HEK293T (cell line): ENCODE measurements around the gene KRTAP5-7.

Experiments
- BHLHE40 ChIP-seq: fragments of 450-650 bp; IDR thresholded peaks from 2 replicates; pipeline ENCODE4 v1.6.1; 2016; ENCODE audit warnings: mild to moderate bottlenecking, moderate library complexity, borderline replicate concordance
- FOXK2 ChIP-seq: fragments of 450-650 bp; IDR thresholded peaks from 2 replicates; pipeline ENCODE4 v1.6.1; 2016; ENCODE audit warnings: mild to moderate bottlenecking
- FOXM1 ChIP-seq: fragments of 450-650 bp; IDR thresholded peaks from 2 replicates; pipeline ENCODE4 v1.6.1; 2017; ENCODE audit warnings: mild to moderate bottlenecking, borderline replicate concordance
- HDGF ChIP-seq: fragments of 450-650 bp; IDR thresholded peaks from 2 replicates; pipeline ENCODE4 v1.6.1; 2017; ENCODE audit warnings: antibody characterized with exemption, borderline replicate concordance
- L3MBTL2 ChIP-seq: fragments of 450-650 bp; conservative IDR thresholded peaks from 2 replicates; pipeline ENCODE4 v1.6.1; 2016; ENCODE audit warnings: mild to moderate bottlenecking
- NFRKB ChIP-seq: fragments of 450-650 bp; IDR thresholded peaks from 2 replicates; pipeline ENCODE4 v1.6.1; 2016; ENCODE audit warnings: mild to moderate bottlenecking, moderate library complexity
- SP1 ChIP-seq: fragments of 450-650 bp; IDR thresholded peaks from 2 replicates; pipeline ENCODE4 v1.6.1; 2017
- SUZ12 ChIP-seq: fragments of 450-650 bp; IDR thresholded peaks from 2 replicates; pipeline ENCODE4 v1.6.1; 2016; ENCODE audit warnings: mild to moderate bottlenecking
- TARDBP ChIP-seq: fragments of 450-650 bp; IDR thresholded peaks from 2 replicates; pipeline ENCODE4 v1.6.1; 2016

DNA sequence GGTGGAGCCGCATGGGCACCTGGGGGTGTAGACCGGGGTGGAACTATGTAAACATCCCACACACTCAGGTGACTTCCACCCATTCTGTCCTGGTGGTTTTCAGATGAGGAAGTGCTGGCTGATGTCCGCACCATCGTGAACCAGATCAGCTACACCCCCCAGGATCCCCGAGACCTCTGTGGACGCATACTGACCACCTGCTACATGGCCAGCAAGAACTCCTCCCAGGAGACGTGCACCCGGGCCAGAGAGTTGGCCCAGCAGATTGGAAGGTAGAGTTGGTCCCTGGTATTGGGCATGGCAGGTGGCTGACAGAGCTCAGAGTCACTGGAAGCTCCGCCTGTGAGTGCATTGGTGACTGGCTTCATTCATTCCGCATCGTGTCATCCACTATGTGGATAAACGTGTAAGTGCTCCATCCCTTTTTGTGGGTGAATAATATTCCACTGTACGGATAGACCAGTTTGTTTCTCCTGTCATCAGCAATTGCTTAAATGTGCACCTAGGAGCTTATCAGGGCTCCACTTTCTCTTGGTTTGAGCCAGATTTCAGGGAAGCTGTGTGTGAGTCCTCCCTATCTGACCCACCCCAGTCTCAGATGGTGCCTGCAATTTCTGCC lies 44.2 kb upstream of the KRTAP5-7 start:
- TF ChIP-seq TARDBP (no peak), HDGF (no peak), FOXK2 (no peak), SP1 (no peak), BHLHE40 (no peak), FOXM1 (no peak), L3MBTL2 (no peak), NFRKB (no peak), SUZ12 (no peak)
